Kidney epithelial cell (primary cell): ENCODE results near the gene SSTR5. TPM values are rescaled to one million over a fixed set of nuclear protein-coding genes. Genes with fewer than 3 reads are reported as not detected.

Source experiments
- DNase-seq: peaks from one replicate; pipeline ENCODE4 v3.0.0-alpha.2; 2010; ENCODE audit warnings: low read depth
- H3K27me3 ChIP-seq: 2 replicates; pipeline ENCODE4 v1.6.0; 2011; ENCODE audit warnings: low read length; ENCODE audit not compliant: control insufficient read depth, insufficient read depth
- H3K36me3 ChIP-seq: 2 replicates; pipeline ENCODE4 v1.5.1; 2011; ENCODE audit warnings: low read length; ENCODE audit not compliant: control insufficient read depth, insufficient read depth
- H3K4me3 ChIP-seq: 2 replicates; pipeline ENCODE4 v1.5.1; 2011; ENCODE audit warnings: low read depth, mild to moderate bottlenecking, control low read depth, low read length
- total RNA-seq: library from RNA; depleted of rRNA; stranded (reverse); fragments of >200 nt; gene quantifications from 2 replicates; pipeline ENCODE4 v1.2.3, GENCODE V29; 2015
- TF ChIP-seq, protein P1 (sequence below): IDR thresholded peaks from 2 replicates; pipeline ENCODE4 v1.5.1; 2011; ENCODE audit warnings: mild to moderate bottlenecking, moderate library complexity, low read length, control low read depth, inconsistent platforms; ENCODE audit not compliant: insufficient read depth, poor library complexity, severe bottlenecking

The SSTR5 gene
- total RNA-seq, 1 donor from 2014 or later: not detected

DNA sequence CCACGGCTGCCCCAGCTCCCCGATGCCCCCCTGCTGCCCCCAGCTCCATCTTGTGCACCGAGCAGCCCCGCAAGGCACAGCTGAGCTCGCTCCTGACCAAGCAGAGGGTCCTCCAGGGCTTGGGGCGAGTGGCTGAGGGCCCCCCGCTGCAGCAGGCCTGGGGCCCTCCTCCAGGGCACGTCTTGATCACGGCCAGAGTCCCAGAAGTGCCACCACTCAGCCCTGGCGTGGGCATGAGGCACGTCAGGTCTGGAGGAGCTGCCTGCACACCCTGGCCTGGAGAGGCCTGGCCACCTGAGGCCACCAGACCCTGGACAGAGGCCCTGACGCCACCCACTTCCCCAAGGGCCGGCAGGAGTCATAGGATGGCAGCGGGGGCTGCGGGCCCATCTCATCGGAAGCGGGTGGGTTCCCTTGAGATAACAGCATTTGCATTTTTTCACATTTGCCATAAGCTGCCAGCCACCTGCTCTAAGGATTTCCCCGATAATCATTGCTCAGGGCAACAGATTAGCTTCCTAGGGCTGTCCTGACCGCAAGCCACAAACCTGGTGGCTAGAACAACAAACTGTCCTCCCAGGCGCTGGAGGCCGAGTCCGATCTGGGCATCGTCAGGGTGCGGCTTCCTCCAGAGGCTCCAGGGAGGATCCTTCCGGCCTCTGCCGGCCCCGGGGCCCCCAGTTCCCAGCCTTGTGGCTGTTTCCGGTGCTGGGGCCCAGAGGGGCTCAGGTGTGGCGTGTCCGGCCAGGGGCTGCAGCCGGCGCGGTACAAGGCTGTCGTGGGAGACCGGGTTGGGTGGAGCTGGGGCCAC, 47.4 kb downstream of the SSTR5 start:
- Histone ChIP-seq H3K27me3 (peaks cover 33% of the 10 kb centered on the region), H3K4me3 (no peak overlapping the region), H3K36me3 (no peaks in the 10 kb centered on the region)
- no peak for DNase-seq
- TF ChIP-seq, protein P1, sequence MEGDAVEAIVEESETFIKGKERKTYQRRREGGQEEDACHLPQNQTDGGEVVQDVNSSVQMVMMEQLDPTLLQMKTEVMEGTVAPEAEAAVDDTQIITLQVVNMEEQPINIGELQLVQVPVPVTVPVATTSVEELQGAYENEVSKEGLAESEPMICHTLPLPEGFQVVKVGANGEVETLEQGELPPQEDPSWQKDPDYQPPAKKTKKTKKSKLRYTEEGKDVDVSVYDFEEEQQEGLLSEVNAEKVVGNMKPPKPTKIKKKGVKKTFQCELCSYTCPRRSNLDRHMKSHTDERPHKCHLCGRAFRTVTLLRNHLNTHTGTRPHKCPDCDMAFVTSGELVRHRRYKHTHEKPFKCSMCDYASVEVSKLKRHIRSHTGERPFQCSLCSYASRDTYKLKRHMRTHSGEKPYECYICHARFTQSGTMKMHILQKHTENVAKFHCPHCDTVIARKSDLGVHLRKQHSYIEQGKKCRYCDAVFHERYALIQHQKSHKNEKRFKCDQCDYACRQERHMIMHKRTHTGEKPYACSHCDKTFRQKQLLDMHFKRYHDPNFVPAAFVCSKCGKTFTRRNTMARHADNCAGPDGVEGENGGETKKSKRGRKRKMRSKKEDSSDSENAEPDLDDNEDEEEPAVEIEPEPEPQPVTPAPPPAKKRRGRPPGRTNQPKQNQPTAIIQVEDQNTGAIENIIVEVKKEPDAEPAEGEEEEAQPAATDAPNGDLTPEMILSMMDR: no peak

DNA sequence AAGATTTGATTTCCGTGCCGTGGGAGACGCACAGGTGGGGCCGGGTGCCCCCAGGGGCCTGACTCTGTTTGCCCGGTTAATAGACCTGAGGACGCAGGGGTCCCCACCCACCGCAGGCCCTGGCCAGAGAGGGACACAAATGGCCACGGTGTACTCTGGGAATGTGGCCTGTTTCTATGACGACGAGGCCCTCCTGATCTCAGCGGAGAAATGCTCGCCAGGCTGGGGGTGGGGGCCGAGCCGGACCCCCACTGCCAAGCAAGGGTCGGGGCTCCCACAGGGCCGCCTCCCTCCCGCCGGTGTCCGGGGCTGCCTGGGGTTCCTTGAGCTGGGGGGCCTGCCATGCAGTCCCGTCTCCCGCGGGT, 48.0 kb downstream of the SSTR5 start:
- TF ChIP-seq, protein P1: no peak
- peaks cover 35% of the 10 kb centered on the region for H3K27me3 ChIP-seq
- no peak for DNase-seq
- H3K36me3 ChIP-seq: no peaks in the 10 kb centered on the region
- no peak overlapping the region for H3K4me3 ChIP-seq

DNA sequence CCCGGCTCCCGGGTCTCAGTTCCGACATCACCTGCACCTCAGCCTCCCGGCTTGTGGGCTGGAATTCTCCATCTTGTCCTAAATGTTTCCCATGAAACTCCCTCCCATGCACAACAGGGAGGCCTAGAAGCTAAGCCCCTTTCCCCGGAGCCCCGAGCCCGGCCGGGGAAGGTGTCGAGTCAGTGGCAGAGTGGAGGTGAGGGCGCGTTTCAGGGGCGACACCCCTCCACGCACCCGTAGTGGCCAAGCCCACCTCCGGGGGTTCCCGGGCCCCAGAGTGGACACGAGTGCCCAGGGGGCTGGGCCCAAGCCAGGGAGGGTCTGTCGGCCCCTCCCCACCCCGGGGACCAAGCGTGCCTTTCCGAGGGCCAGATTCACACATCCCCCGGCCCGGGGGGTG, 48.5 kb downstream of the SSTR5 start:
- DNase-seq: no peak
- no peak overlapping the region for H3K4me3 ChIP-seq
- H3K36me3 ChIP-seq: no peaks in the 10 kb centered on the region
- peaks cover 39% of the 10 kb centered on the region for H3K27me3 ChIP-seq
- TF ChIP-seq, protein P1: no peak

DNA sequence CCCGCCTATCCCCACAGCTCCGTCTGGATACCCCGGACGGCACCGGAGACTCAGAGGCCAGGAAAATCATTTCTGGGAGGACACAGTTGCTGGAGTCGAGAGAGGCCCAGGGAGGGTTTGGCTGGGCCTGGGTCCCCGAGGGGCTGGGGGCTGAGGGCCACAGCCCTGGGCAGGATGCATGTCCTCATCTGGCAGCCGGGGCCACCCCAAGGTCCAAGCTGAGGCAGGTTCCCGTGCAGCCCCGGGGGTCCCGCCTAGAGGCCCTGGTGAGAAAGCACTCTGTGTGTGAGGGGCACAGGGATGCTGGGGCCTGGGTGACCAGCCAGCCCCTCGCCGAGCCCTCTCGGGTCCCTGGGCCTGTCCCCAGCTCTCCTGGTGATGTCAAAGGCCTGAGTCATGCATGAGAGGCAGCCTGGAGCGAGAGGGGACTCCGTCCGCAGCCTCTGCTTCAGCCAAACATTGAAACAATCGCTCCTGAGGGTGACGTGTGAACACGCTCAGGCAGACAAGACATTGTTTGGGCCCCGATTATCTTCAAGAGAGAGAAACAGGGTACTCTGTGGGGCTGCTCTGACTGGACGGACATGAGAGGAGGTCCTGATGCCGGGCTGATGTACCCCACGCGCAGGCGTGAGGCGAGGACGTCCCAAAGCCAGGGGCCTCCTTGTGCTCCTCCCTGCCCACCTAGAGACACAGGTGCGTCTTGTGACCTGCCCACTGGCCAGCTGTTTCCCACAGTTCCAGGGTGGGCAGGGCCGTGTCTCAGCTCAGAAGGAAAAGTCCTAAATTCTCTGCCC, 49.3 kb downstream of the SSTR5 start:
- no peaks in the 10 kb centered on the region for H3K36me3 ChIP-seq
- DNase-seq: no peak
- H3K27me3 ChIP-seq: peaks cover 45% of the 10 kb centered on the region
- no peak overlapping the region for H3K4me3 ChIP-seq
- TF ChIP-seq, protein P1: no peak

DNA sequence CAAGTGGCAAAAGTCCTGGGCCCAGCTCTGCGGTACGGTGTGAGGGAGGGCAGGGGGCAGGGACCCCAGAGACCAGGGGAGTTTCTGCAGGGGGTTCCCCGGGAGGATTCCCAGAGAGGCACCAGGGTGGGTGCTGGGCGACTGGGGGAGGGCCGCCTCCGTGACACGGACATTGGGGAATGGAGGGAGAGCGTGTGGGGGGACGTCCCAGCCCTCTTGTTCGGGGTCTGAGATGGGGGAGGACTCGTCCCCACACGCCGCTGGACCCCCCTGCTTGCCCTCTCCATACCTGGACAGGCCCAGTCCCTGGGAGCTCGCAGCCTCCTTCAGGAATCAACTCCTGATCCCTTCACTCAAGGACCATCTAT, 49.8 kb downstream of the SSTR5 start:
- TF ChIP-seq, protein P1: no peak
- DNase-seq: no peak
- Histone ChIP-seq H3K4me3 (no peak overlapping the region), H3K27me3 (peaks cover 45% of the 10 kb centered on the region), H3K36me3 (no peaks in the 10 kb centered on the region)
